ENCODE measurements around the gene NXPH3.

The NXPH3 gene

GRCh38 chr17:49592263-49592662 is 16.6 kb downstream of the NXPH3 start:
- Histone ChIP-seq H3K4me1 (ENCODE audit: control insufficient read depth, low read depth, low read length) (no peaks in the 10 kb centered on the region), H3K56ac (ENCODE audit: low read length) (no peak overlapping the region), H3K79me2 (ENCODE audit: control insufficient read depth, insufficient read depth, low read length) (no peaks in the 10 kb centered on the region), H3K27ac (ENCODE audit: low read depth, low read length) (no peak overlapping the region), H2BK5ac (ENCODE audit: low read length) (no peak overlapping the region), H3K18ac (ENCODE audit: low read length) (no peak overlapping the region), H3K4ac (ENCODE audit: low read depth, low read length) (no peak overlapping the region), H2BK120ac (ENCODE audit: low read depth, low read length) (no peak overlapping the region), H2BK15ac (replicated peaks; ENCODE audit: low read depth) (no peak overlapping the region), H3K9ac (ENCODE audit: low read length) (no peak overlapping the region), H3K4me2 (ENCODE audit: low read length) (no peak overlapping the region), H4K5ac (ENCODE audit: low read length) (no peak overlapping the region), H2AK5ac (ENCODE audit: low read length) (no peak overlapping the region), H3K27me3 (ENCODE audit: insufficient read depth, low read length, poor library complexity) (no peaks in the 10 kb centered on the region), H3K79me1 (ENCODE audit: low read length) (no peaks in the 10 kb centered on the region), H3K23ac (ENCODE audit: low read length) (no peak overlapping the region), H3K4me3 (ENCODE audit: low read length) (no peak overlapping the region), H3K36me3 (ENCODE audit: control insufficient read depth, insufficient read depth, low read length) (no peaks in the 10 kb centered on the region), H4K8ac (ENCODE audit: low read depth, low read length) (no peak overlapping the region)
- no CpG with 5 or more reads among the region's 3 CpGs for WGBS (ENCODE audit: extremely low coverage, insufficient coverage, low lambda C conversion rate)
- DNase-seq = no peak

GRCh38 chr17:49595328-49595727 is 19.7 kb downstream of the NXPH3 start:
- Histone ChIP-seq H3K4me2 (ENCODE audit: low read length) (no peak overlapping the region), H2BK120ac (ENCODE audit: low read depth, low read length) (no peak overlapping the region), H3K4me1 (ENCODE audit: control insufficient read depth, low read depth, low read length) (no peaks in the 10 kb centered on the region), H3K27me3 (ENCODE audit: insufficient read depth, low read length, poor library complexity) (no peaks in the 10 kb centered on the region), H3K79me2 (ENCODE audit: control insufficient read depth, insufficient read depth, low read length) (no peaks in the 10 kb centered on the region), H2BK15ac (replicated peaks; ENCODE audit: low read depth) (no peak overlapping the region), H3K18ac (ENCODE audit: low read length) (no peak overlapping the region), H3K4me3 (ENCODE audit: low read length) (no peak overlapping the region), H3K56ac (ENCODE audit: low read length) (no peak overlapping the region), H3K27ac (ENCODE audit: low read depth, low read length) (no peak overlapping the region), H3K36me3 (ENCODE audit: control insufficient read depth, insufficient read depth, low read length) (no peaks in the 10 kb centered on the region), H4K5ac (ENCODE audit: low read length) (no peak overlapping the region), H4K8ac (ENCODE audit: low read depth, low read length) (no peak overlapping the region), H2BK5ac (ENCODE audit: low read length) (no peak overlapping the region), H2AK5ac (ENCODE audit: low read length) (no peak overlapping the region), H3K9ac (ENCODE audit: low read length) (no peak overlapping the region), H3K23ac (ENCODE audit: low read length) (no peak overlapping the region), H3K4ac (ENCODE audit: low read depth, low read length) (no peak overlapping the region), H3K79me1 (ENCODE audit: low read length) (no peaks in the 10 kb centered on the region)
- no peak for DNase-seq
- WGBS (ENCODE audit: extremely low coverage, insufficient coverage, low lambda C conversion rate) = no CpG with 5 or more reads among the region's 4 CpGs

GRCh38 chr17:49595980-49596379 is 20.3 kb downstream of the NXPH3 start:
- Histone ChIP-seq H3K18ac (ENCODE audit: low read length) (no peak overlapping the region), H3K79me1 (ENCODE audit: low read length) (no peaks in the 10 kb centered on the region), H3K4me2 (ENCODE audit: low read length) (no peak overlapping the region), H3K23ac (ENCODE audit: low read length) (no peak overlapping the region), H3K4me1 (ENCODE audit: control insufficient read depth, low read depth, low read length) (no peaks in the 10 kb centered on the region), H4K8ac (ENCODE audit: low read depth, low read length) (no peak overlapping the region), H3K4me3 (ENCODE audit: low read length) (no peak overlapping the region), H2BK120ac (ENCODE audit: low read depth, low read length) (no peak overlapping the region), H3K56ac (ENCODE audit: low read length) (no peak overlapping the region), H2AK5ac (ENCODE audit: low read length) (no peak overlapping the region), H2BK15ac (replicated peaks; ENCODE audit: low read depth) (no peak overlapping the region), H3K4ac (ENCODE audit: low read depth, low read length) (no peak overlapping the region), H3K27me3 (ENCODE audit: insufficient read depth, low read length, poor library complexity) (no peaks in the 10 kb centered on the region), H3K9ac (ENCODE audit: low read length) (no peak overlapping the region), H4K5ac (ENCODE audit: low read length) (no peak overlapping the region), H3K36me3 (ENCODE audit: control insufficient read depth, insufficient read depth, low read length) (no peaks in the 10 kb centered on the region), H3K79me2 (ENCODE audit: control insufficient read depth, insufficient read depth, low read length) (no peaks in the 10 kb centered on the region), H3K27ac (ENCODE audit: low read depth, low read length) (no peak overlapping the region), H2BK5ac (ENCODE audit: low read length) (no peak overlapping the region)
- DNase-seq = no peak
- WGBS (ENCODE audit: extremely low coverage, insufficient coverage, low lambda C conversion rate) = no CpG with 5 or more reads among the region's 4 CpGs

GRCh38 chr17:49596613-49597244 is 21.1 kb downstream of the NXPH3 start:
- no CpG with 5 or more reads among the region's 6 CpGs for WGBS (ENCODE audit: extremely low coverage, insufficient coverage, low lambda C conversion rate)

GRCh38 chr17:49597436-49597835 is 21.8 kb downstream of the NXPH3 start:
- Histone ChIP-seq H2BK15ac (replicated peaks; ENCODE audit: low read depth) (no peak overlapping the region), H3K27me3 (ENCODE audit: insufficient read depth, low read length, poor library complexity) (no peaks in the 10 kb centered on the region), H3K4ac (ENCODE audit: low read depth, low read length) (no peak overlapping the region), H4K8ac (ENCODE audit: low read depth, low read length) (no peak overlapping the region), H3K4me3 (ENCODE audit: low read length) (no peak overlapping the region), H2BK5ac (ENCODE audit: low read length) (no peak overlapping the region), H3K79me1 (ENCODE audit: low read length) (no peaks in the 10 kb centered on the region), H3K18ac (ENCODE audit: low read length) (no peak overlapping the region), H3K27ac (ENCODE audit: low read depth, low read length) (no peak overlapping the region), H3K79me2 (ENCODE audit: control insufficient read depth, insufficient read depth, low read length) (no peaks in the 10 kb centered on the region), H2BK120ac (ENCODE audit: low read depth, low read length) (no peak overlapping the region), H3K23ac (ENCODE audit: low read length) (no peak overlapping the region), H2AK5ac (ENCODE audit: low read length) (no peak overlapping the region), H4K5ac (ENCODE audit: low read length) (no peak overlapping the region), H3K4me2 (ENCODE audit: low read length) (no peak overlapping the region), H3K56ac (ENCODE audit: low read length) (no peak overlapping the region), H3K9ac (ENCODE audit: low read length) (no peak overlapping the region), H3K4me1 (ENCODE audit: control insufficient read depth, low read depth, low read length) (no peaks in the 10 kb centered on the region), H3K36me3 (ENCODE audit: control insufficient read depth, insufficient read depth, low read length) (no peaks in the 10 kb centered on the region)
- no CpG with 5 or more reads among the region's 4 CpGs for WGBS (ENCODE audit: extremely low coverage, insufficient coverage, low lambda C conversion rate)
- DNase-seq = no peak

More at GRCh38 chr17:49596613-49597244, 21.1 kb downstream of the NXPH3 start:
- H3K4me2 ChIP-seq (ENCODE audit: low read length) = no peak overlapping the region
- DNase-seq = no peak
- no peaks in the 10 kb centered on the region for H3K27me3 ChIP-seq (ENCODE audit: insufficient read depth, low read length, poor library complexity)
- H3K9ac ChIP-seq (ENCODE audit: low read length) = no peak overlapping the region
- H4K8ac ChIP-seq (ENCODE audit: low read depth, low read length) = no peak overlapping the region
- no peak overlapping the region for H2BK120ac ChIP-seq (ENCODE audit: low read depth, low read length)
- no peaks in the 10 kb centered on the region for H3K79me1 ChIP-seq (ENCODE audit: low read length)
- H4K5ac ChIP-seq (ENCODE audit: low read length) = no peak overlapping the region
- H3K4ac ChIP-seq (ENCODE audit: low read depth, low read length) = no peak overlapping the region
- H3K79me2 ChIP-seq (ENCODE audit: control insufficient read depth, insufficient read depth, low read length) = no peaks in the 10 kb centered on the region
- H2BK5ac ChIP-seq (ENCODE audit: low read length) = no peak overlapping the region
- H3K56ac ChIP-seq (ENCODE audit: low read length) = no peak overlapping the region
- no peak overlapping the region for H3K23ac ChIP-seq (ENCODE audit: low read length)
- H3K18ac ChIP-seq (ENCODE audit: low read length) = no peak overlapping the region
- no peak overlapping the region for H3K4me3 ChIP-seq (ENCODE audit: low read length)
- H3K36me3 ChIP-seq (ENCODE audit: control insufficient read depth, insufficient read depth, low read length) = no peaks in the 10 kb centered on the region
- H2BK15ac ChIP-seq (replicated peaks; ENCODE audit: low read depth) = no peak overlapping the region
- no peaks in the 10 kb centered on the region for H3K4me1 ChIP-seq (ENCODE audit: control insufficient read depth, low read depth, low read length)
- no peak overlapping the region for H3K27ac ChIP-seq (ENCODE audit: low read depth, low read length)
- no peak overlapping the region for H2AK5ac ChIP-seq (ENCODE audit: low read length)
